AG09309 (cell line): ENCODE data around the gene TGIF1.

Experiments
- DNase-seq: peaks from one replicate; pipeline ENCODE4 v3.0.0-alpha.2; 2010; ENCODE audit warnings: low read depth
- H3K4me3 ChIP-seq: 2 replicates; pipeline ENCODE4 v1.5.1; 2011; ENCODE audit warnings: mild to moderate bottlenecking, low read depth, low read length, moderate library complexity; ENCODE audit not compliant: control insufficient read depth
- CTCF ChIP-seq: IDR thresholded peaks from 2 replicates; pipeline ENCODE4 v1.5.1; 2011; ENCODE audit warnings: mild to moderate bottlenecking, low read depth, low read length, inconsistent platforms; ENCODE audit not compliant: insufficient read depth, control insufficient read depth; ENCODE audit errors: missing control alignments

TGIF1 gene

GRCh38 chr18:3481696-3482210, 31.8 kb downstream of the TGIF1 start:
- H3K4me3 ChIP-seq: no peak overlapping the region
- no peak for DNase-seq
- TF ChIP-seq CTCF: peak; percentile 47

DNA sequence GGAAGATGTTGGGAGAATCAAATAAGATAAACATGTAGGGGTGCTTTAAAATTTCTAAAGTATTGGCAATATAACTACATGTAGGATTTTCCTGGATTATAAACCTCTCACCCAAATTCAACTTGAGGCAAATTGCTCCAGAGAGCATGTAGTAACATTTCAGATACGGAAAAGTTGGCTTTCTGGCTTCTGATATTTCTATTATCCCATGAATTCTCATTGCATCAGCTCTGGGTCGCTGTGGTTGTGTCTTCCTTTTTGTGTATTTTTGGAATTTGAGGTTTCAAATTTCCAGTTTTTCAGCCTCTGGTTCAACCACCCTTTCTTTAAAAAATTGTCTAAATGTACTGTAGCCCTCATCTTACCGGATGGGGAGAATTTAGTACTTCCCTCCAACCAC, 32.3 kb downstream of the TGIF1 start:
- TF ChIP-seq CTCF: no peak
- DNase-seq: no peak
- no peak overlapping the region for H3K4me3 ChIP-seq

DNA sequence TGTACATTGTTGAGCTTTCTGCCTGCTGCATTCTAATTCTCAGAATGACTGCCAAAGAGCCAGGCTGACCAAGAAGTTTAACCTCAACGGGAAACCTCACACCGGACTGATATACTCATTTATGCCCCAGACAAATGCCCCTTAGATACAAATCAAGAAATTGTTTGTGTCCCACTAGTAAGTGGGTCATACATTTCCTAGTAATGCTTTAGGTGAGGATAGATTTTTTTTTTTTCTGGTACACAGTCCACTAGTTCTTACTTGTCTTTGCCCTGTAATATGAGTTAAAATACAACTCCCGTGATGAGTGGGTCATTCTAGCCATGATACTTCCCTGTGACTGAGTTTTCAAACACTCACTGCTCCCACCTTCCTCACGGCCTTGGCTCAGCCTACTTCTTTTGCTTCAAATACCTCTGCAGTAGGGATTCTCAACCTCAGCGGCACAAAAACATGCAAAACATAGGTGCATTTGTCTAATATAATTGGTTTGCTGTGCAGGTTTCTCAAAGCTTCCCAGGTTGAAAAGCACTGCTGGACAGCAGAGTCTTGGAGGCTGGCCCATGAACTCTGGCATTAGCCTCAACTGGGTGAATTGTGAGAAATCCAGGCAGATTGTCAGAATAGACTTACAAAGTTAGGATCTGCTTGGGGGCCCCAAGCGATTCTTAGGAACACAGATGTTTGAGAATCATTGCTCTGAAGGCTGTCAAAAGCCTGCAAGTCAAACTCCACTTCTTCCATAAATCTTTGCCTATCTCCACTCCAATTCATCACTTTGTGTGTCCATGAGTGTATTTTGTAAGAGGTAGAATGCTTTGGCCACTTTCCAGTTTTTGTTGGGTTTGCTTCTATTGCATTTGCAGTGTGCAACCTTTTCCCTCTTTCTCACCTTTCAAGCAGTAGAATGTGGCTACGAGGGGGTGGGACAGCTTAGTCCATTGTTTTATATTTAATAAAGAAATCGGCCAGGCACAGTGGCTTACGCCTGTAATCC, 35.5 kb downstream of the TGIF1 start:
- DNase-seq: no peak
- TF ChIP-seq CTCF: no peak
- no peak overlapping the region for H3K4me3 ChIP-seq

GRCh38 chr18:3486512-3486911, 36.5 kb downstream of the TGIF1 start:
- DNase-seq: no peak
- no peak for TF ChIP-seq CTCF
- H3K4me3 ChIP-seq: no peak overlapping the region

- TF ChIP-seq CTCF: no peak
- no peak overlapping the region for H3K4me3 ChIP-seq
- no peak for DNase-seq
These were observed 39.5 kb downstream of the TGIF1 start for GRCh38 chr18:3489462-3489861.

DNA sequence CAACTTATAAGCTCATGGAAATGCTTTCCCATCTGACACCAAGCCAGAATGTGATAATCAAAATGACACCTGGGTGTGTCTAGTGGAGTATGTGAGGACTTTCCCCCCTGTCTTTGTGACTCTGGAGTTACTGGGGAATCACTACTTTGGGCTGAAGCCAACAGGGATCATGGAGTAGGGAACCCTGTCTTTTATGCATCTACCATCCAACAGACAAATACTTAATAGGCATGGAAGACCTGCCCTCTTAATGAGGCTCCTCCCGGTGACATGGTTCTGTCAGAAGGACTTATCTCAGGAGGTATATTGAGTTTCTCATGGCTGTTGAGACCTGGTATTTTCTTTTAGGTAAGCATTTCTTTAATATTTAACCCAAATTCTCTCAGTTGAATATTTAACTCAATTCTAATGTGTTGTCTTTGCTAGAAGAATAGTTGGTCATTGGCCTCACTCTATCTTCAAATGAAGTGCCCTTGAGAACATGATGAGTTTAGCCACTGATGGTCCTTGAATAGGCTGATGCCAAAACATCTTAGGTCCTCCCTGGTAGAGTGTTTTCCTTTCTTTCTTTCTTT, 42.1 kb downstream of the TGIF1 start:
- H3K4me3 ChIP-seq: no peak overlapping the region
- no peak for TF ChIP-seq CTCF
- no peak for DNase-seq
